HG03575 (cell line): ENCODE data around the gene PPP4R4.
"Not testable (repeated sequence)": the region's sequence is repeated elsewhere in the genome, so short reads cannot be mapped to it uniquely, and the experiment has no call there.

Source experiments
- ATAC-seq: cut with Tn5 transposase; IDR thresholded peaks from one replicate; pipeline ENCODE4 v1.9.1; 2021; ENCODE audit not compliant: unreplicated experiment, insufficient number of reproducible peaks, low FRiP score; ENCODE audit errors: extremely low read depth

Gene PPP4R4

DNA sequence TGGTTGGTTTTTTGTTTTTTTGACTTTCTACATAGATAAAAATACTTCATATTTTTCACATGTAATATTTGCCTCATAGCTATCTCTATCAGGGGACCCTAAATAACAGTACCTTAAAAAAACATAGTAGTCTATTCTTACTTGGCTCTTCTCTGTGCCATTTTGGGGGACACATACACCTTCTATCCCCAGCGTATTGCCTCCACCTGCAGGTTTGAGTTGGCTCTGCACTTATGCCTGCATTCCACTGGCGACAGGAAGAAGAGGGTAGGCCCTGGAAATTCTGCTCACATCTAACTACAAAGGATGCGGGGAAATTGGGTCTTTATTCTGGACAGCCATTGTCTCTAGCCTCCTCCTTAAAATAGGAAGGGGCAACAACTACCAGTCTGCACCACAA lies 30.9 kb upstream of the PPP4R4 start:
- no peak for ATAC-seq

DNA sequence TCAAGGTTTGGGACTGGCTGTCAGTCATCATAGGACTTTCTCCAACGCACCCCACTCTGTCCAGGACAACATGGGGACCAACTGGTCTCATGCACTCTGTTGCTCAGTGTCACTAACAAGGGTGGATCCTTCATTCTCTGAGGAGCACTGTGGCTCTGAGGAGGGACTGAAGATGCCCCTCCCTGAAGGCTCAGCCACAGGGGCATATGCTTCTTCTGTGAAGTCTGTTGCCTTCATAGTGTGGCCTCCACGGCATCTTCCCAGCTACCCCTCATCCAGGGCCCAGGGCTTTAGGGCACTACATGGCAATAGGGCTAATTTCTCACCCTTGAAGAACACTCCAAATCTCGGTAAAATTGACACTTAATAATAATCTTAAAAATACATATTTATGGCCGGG lies 30.4 kb upstream of the PPP4R4 start:
- ATAC-seq = no peak

DNA sequence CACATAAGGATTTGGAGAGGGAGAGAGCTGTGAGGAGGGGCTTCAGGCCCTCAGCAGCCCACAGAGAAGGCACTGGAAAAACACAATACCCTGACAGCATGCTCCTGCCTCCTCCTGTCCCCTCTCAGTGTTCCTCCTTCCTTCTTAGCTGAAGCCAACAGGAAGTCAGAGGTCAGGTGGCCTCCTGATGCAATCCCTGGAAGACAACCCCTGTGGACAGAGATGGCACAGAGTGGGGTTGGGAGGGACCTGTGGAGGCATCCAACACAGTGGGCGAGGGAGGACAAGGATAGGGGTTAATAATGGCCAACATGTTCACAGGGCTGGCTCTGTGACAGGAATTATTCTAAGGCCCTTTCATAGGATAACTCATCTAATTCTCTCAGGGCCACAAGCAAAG lies 29.4 kb upstream of the PPP4R4 start:
- ATAC-seq = no peak

DNA sequence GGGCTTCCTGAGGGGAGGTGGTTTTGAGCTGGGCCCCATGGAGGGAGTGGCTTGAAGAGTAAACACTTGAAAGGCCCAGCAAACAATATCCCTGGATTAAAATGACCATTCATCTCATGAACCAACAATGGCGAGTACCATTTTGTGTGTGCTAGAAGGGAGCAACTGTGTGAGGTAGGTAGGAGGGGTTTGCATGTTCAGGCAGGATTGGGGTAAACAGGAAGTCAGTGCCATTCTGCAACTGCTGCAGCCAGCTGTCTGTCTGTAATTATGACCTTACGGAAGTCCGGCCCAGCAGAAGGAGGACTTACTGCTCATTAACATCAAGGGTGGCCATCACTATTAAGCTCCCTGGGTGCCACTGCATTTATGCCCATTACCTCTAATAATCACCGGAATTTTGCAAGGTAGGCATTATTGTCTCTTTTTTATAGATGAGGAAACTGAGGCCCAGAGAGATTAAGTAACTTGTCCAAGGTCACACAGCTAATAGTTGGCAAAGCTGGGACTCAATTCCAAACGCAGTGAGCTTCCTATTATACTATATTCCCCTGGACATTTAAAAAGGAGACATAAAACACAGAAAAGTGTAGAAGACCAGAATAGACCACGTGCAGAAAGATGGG lies 28.1 kb upstream of the PPP4R4 start:
- ATAC-seq = no peak

DNA sequence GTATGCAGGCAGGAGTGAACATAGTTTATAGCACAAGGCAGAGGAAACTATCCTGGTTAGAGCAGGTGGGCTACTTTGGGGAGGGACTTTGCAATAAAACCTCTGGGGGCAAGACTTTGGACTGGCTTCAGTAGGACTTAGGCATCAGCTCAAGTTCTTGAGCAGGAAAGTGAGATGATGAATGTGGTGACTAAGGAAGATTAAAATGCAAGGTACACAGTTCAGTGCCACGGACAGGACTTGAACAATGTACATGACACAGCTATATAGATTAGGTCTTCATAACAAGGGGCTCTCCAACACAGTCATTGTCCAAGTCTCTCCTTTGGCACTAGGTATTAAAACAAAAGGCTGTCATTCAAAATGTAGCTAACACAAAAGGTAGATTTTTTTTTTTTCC lies 21.4 kb upstream of the PPP4R4 start:
- ATAC-seq = no peak

DNA sequence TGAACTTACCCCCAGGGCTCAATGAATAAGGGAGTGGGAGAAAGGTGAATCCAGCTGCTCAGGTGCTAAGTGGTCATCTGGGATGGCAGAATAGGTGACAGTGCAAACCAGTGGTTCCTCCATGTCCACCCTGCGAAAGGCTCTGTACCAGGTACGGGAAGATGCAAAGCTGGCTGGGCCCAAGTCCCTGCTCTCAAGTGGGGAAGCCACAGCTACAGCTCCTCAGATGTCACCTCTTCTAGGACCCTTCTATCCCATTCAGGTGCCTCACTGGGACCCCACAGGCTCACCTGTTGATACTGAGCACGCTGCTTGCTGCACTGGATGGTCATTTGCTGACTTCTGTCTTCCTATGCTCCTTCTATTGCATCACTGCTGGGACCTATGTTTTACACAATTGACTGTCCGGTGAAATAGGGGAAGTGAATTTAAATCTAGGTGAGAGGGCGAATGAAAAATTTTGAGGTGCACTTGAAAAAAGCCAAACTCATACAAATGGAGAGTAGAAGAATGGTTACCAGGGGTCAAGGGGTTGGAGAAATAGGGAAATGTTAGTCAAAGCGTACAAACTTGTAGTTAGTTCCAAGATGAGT lies 20.3 kb upstream of the PPP4R4 start:
- ATAC-seq = no peak

DNA sequence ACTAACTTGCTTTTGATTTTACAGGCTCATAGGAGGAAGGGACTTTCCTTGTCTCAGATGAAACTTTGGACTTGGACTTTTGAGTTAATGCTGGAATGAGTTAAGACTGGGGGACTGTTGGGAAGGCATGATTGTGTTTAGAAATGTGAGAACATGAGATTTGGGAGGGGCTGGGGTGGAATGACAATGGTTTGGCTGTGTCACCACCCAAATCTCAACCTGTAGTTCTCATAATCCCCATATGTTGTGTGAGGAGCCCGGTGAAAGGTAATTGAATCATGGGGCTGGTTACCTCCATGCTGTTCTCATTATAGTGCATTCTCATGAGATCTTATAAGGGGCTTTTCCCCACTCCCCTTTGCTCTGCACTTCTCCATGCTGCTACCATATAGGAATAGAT lies 18.0 kb upstream of the PPP4R4 start:
- not testable (repeated sequence) for ATAC-seq

DNA sequence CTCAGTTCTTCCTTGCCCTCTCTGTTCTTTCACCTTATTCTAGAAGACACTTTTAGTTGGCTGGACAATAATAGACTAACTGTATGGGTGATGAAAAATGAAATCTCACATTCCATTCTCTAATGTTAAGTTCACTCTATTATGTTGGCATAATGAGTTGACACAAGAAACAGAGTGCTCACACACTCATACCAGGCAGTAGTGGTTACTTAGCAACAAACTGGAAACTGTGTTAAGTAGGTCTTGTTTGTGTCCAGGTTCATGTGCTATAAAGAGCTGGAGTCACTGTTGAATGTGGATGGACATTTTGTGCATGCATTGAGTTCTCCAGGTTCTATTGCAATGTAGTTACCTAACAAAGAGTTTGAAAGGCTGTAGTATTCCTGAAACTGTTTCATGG lies 16.9 kb upstream of the PPP4R4 start:
- no peak for ATAC-seq

DNA sequence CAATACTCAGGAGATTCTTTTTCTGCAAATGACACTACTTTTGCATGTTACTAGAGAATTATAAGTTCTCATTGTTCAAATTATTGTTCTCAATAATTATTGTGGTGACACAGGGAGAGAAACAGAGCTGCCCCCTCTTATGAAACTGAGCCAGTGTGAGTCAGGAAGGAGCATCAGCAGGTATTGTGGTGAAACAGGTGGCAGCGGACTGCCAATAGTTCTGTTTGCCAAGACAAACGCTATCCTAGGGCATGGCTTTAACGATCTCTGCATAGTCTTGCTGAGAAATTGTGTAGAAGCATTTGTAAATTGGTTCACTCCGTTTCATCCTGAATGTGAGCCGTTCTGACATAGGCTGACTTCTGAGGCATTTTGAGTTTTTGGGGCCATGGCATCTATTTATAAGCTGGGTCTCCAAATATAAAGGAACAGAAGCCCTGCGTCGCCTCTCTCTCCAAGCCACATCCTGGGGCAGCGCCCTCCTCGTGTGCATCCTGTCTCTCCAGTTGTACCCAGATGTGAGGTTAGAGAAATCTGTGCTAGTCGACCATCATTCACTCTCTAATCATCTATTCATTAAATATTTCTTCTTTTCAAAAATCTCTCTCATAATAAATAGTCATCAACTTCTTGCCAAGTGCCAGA lies 15.8 kb upstream of the PPP4R4 start:
- ATAC-seq = no peak

DNA sequence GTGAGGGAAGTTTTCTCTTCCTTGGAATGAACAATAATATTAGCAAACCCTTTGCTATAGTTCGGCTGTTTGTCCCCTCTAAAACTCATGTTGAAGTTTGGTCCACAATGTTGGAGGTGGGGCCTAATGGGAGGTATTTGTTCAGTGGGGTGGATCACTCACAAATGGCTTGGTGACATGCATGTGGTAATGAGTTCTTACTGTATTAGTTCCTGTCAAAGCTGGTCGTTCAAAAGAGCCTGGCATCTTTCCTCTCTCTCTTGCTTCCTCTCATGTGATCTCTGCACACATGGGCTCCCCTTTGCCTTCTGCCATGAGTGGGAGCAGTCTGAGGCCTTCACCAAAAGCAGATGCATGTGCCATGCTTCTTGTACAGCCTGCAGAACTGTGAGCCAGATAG lies 13.1 kb upstream of the PPP4R4 start:
- no peak for ATAC-seq

DNA sequence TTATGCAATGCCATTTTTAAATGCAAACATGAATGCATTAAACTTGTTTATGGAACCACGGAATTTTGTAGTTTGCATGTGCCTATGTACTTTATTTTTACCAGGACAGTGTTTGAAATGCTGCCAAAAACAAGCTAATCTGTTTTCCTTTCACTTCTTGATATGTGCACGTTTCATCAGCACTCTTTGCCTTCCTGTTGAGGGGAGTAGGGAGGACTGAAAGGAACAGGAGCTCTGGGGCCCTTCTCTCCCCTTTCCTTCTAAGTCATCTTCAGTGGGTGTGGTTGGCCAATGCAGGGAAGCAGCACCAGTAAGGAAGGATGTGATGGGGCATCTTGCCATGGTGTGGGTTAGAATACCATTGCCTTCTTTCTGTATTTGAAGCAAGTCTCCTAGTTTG lies 12.1 kb upstream of the PPP4R4 start:
- ATAC-seq = no peak

DNA sequence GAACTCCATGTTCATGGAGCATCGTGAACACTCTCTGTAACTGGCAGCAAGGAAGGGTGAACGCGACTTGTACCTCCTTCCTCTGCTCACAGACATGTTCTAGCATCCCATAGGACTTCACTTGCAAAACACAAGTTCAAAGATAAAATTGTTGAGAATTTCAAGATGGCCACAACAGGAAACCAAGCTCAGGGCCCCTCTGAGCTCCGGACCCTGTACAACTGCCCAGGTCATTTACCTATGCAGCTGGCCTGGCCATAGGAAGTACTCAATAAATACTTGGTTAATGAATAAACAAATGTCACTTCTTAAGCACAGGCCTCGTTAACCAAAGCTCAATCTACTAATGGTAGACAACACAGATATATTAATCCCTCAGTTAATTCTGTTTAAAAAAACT lies 11.7 kb upstream of the PPP4R4 start:
- ATAC-seq = no peak

DNA sequence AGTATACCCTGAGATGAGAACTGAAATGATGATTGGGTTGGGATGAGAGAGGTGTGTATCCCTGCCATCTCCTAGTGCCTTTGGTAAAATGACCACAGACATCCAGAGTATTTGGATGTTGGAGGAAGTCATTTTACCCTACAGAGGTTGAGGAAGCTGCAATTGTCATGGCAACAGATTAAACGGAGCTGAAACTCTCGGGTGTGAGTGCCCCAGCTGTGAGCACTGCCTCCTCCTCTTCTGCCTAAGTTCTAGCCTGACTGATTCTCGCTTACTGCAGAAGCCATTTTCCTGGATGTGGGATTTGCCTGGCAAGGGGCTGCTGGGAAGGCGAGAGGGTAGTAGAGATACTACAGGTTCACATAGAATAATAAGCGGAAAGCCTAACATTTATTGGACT lies 10.3 kb upstream of the PPP4R4 start:
- ATAC-seq = no peak

DNA sequence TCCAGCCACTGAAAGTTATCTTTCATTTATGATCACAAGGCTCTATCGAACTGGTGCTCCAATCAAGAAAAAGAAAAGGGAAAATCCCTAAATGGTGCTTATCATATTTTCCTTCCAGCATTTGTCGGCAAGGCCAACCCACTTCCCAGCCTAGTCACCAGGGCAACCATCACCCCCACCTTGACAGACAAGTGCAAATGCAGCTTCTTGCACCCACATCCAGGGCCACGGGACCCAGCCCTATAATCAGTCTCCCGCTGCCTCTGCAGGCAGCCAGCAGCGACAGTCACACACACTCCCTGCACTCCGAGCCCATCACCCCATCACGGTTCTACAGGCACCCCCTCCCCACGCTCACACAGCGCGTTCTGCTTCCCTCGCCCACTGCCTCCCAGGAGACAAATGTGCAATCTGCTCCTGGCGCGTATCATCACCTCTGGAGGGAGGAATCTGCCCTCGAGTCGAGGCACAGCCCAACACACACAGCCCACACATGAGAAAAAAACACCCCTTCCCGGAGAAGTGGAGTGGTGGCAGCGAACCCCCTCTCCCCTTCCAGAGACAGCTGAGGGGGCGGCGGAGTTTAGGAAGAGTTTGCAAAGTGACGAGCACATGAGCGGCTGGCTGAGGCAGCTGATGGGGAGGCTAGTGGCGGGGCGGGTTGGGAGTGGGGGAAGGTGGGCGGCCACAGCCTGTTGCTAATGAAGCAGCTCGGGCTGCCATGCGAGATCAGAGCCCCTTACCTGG lies 9.3 kb upstream of the PPP4R4 start:
- ATAC-seq = no peak

DNA sequence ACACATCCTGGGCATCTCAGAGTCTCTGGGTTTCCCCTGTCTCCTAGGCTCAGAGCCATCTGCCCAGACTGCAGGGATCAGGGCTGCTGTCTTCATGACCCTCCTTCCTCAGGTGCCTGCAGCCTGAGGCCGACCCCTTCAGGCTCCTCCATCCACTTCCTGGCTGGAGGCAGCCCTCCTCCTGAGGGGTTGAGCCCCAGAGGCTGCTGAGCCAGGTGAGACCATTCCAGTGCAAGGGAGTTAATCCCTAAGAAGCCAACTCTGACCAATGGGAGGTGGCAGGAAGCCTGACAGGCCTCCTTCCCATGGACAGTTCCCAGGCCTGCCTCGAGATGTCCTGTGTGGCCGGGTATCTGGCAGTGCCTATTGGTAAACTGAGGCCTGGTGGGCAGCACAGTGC lies 8.4 kb upstream of the PPP4R4 start:
- ATAC-seq = no peak

DNA sequence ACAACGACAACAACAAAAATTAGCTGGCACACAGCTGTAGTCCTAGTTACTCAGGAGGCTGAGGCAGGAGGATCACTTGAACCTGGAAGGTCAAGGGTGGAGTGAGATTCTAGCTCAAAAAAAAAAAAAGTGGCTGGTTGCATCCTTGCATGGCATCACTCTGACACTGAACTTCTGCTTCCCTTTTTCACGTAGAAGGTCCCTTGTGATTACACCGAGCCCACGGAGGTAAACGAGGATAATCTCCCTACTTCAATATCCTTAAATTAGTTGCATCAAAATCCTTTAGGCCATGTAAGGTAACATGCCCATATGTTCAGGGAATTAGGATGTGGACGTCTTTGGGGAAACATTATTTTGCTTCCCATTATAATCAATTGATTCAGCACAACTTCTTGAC lies 4.0 kb upstream of the PPP4R4 start:
- ATAC-seq = no peak

DNA sequence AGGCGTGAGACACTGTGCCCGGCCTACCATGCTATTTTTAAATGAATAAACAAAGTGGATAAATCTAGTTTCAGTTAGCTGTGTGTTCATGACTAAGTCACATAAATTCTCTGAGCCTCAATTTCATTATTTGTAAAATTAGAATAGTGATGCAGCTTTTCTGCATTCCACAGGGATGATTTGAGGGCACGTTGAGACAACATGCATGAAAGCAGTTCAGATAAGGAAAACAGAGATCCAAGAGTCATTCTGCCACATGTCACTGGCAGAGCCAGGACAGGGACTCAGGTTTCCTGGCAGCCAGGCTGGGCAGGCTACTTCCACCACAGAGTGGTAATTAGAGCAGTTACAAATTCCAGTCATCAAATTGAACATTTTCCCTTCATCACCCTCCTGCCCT lies 2.9 kb upstream of the PPP4R4 start:
- ATAC-seq = no peak

DNA sequence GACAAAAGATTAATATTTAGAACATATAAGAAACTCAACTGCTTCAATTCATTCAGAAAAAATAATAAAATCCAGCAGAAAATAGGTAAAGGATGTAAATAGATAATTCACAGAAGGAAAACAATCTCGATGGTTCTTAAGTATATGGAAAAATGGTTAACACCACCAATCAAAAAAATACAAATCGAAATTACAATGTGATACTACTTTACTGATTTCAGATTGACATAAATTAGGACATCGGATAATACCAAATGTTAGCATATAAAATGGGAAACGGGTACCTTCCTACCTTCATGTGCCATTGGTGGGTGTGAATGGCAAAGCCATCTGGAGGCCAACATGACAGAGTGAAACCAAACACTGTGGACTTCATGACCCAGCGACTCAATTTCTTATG lies 1.6 kb upstream of the PPP4R4 start:
- ATAC-seq = no peak

DNA sequence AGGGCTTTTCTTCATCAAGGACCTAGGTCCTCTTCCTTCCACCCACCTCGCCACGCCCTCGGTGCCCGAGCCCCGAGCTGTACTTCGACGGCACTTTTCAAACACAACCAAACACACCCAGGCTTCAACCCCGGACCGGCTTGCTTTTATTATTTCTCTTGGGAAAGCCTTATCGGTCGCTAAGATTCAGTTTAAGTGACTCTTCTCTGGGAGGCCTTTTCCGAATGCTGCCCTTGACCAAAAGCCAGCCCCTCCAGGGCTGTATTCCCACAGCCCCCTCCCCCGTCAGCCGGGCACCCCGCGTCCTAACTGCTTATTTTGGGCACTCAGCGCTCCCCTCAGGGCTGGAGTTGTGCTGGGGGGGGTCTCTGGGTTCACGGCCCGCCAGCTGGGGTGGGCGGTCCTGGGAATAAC lies 644 bp upstream of the PPP4R4 start:
- ATAC-seq = no peak

DNA sequence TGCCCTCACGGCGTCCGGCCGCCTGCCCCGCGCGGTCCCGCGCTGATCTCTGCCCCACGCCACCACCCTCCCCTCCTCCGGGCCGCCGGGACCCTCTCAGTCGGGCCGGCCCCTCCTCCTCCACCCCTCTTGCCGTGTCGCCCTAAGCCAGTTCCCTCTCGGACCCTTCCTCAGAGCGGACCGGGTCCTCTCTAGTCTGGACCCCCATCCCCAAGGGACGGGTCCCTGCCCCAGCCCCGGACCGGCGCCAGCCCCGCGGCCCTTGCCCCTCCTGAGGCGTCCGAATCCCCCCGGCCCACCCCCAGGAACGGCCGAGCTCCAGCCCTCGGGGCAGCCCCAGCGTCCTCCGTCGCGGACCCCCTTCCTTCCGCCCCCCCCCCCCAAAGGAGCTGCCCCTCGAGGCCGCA lies 485 bp downstream of the PPP4R4 start:
- ATAC-seq = no peak
